HK-2 (cell line): ENCODE data around the gene LYSMD1.

Source experiments
- DNase-seq: peaks from one replicate; pipeline ENCODE4 v3.0.0-alpha.2; 2018; ENCODE audit not compliant: unreplicated experiment

The LYSMD1 gene

GRCh38 chr1:151135433-151136385 is 30.0 kb downstream of the LYSMD1 start:
- no peak for DNase-seq

- no peak for DNase-seq
These were observed 30.7 kb downstream of the LYSMD1 start for GRCh38 chr1:151134991-151135390.

DNA sequence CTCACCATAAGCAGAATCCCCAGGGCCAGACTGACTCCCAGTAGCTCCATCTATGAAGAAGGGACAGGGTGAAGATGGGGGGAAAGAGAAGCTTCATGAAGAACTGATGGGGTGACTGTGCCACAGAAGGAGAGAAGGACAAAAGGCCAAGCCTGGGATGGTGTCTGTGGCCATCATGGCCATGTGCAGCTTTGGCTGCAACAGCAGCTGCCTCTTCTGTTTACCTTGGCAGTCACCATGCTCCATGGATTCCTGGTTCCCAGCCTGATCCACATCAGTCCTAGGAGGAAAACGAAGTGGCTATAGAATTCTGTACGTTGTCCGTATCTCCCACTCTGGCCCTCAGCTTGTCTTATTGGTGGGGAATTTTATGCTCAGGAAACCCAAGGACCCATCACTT is 31.3 kb downstream of the LYSMD1 start:
- no peak for DNase-seq

DNA sequence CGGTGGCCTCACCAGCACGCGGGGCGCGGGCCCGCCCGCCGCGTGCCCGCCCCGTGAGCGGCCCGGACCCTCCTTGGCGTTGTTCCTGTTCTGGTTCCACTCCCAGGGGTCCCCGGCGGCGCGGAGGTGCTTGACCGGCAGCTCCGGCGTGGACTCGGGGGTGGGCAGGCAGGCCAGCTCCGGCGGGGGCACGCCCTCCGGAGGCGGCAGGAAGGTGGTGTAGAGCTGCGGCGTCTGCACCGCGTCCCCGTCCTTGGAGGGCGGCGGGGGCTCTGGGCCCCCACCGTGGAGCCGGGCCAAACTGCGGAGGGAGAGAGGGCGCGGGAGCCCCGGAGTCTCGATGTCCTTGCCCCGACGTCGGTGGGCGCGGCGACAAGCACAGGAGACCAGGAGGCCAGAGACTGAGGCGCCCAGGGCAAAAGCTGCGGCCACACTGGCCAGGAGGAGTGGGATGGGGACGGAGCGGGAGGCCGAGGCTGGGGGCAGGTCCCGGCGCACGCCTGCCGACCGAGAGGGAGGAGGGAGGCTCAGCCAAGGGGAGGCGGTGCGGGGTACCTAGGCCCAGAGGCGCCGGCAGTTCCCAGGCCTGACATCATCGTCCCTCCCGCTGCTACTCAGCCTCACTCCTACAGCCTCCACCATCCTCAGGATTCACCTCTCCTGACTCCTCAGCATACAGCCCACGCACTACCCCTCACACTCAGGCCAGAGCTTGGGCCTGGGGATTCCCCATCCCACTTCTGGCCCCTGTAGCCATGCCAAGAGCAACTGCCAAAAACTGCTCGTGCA is 32.5 kb downstream of the LYSMD1 start:
- DNase-seq = no peak

DNA sequence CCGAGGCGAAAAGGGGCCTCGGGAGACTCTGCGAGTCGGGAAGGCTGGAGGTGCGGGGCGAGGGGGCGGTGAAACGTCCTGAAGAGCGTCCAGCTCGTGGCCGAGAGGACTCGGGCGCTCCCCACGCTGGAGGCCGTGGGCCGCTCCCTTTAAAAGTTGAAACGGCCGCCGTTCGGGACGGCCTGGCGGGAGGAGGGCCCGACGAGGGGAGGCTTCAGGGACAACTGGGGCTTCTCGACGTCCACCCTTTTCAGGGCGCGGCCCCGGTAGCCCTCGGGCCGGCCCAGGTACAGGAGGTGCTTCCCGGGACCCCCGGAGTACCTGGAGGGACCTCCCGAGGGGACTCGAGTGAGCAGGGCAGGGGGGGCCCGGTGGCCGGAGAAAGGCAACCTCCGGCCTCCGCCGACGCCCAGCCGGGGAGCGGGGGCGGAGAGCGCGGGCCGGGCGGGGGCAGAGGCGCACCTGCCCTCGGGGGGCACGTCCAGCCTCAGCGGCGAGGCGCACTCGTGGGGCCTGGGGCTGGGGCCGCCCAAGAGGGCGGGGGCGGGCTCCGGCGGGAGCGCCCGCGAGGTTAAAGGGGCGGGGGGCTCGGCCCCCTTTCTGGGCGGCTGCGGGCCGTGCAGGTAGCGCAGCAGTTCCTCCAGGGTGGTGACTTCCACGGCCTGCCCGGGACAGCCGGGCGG is 33.2 kb downstream of the LYSMD1 start:
- no peak for DNase-seq

DNA sequence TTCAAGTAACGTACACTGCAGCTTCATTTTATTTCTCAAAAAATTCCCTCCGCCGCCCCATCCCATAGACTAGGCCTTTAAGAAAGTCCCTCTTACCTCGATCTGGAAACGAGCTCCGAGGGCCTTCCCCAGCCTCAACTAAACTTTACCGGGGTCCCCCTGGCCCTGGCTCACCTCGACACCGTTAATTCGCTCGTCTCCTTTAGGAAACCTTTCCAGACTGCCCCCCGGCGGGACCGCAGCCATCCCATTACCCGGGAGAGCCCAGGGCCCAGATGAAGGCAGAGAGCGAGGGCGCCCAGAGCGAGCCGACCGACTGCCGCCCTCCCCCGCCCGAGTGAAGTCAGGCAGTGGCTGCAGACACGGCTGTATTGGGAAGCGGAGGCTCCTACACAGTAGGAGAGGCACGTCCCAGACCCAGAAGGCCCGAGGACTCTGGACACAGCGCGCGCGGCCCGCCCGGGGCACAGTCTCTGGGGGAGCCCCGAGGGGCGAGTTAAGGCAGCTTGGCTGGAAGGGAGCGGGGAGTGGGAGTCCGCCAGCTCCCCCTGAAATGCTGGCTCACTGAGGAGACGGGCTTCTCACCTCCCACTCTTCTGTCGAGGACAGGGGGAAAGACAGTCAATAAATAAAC is 33.9 kb downstream of the LYSMD1 start:
- DNase-seq = no peak

GRCh38 chr1:151130987-151131586 is 34.6 kb downstream of the LYSMD1 start:
- DNase-seq = no peak

- no peak for DNase-seq
These were observed 36.9 kb downstream of the LYSMD1 start for GRCh38 chr1:151128800-151129199.

DNA sequence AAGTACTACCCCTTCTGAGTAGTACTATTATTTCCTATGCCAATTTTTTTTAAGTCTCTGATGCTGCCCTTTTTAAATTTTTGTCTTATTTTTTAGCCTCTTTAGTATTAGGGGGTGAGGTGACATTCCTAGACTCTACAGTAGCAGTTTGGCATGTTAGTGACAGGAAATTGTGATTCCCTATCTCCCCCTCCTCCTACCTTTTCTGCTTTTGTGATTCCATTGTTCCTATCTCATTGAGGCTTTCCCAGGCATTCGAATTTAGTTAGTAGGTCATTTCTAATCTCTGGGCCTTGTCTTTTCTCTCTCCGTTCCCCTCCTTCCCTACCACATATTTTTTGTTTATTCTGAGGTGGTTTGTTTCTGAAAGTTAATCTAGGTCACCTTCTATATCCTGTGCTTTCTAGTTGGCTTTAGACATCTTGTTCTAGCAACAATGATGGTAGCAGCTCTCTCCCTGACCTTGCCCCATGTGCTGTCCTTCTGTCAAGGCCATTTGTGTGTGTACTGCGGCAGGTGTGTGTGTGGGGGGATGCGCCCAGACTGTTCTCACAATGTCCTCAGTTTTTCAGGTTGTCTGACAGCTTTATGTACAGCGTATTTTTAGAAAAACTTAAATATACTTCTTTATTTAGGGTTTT is 40.8 kb downstream of the LYSMD1 start:
- no peak for DNase-seq

DNA sequence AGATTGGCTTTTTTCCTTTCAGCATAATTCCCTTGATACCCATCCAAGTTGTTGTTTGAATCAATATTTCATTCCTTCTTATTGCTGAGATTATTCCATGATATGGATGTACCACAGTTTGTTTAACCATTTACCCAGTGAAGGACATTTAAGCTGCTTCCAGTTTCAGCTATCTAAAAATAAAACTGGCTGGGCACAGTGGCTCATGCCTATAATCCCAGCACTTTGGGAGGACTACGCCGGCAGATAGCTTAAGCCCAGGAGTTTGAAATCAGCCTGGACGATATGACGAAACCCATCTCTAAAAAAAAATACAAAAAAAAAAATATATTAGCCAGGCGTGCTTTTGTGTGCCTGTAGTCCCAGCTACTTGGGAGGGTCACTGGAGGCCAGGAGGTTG is 51.8 kb downstream of the LYSMD1 start:
- DNase-seq = no peak
